Osteocyte (in vitro differentiated cells): ENCODE measurements around the gene ADGRL4. TPM values are rescaled to one million over a fixed set of nuclear protein-coding genes. Genes with fewer than 3 reads are reported as not detected.

Experiments used
- DNase-seq: peaks from one replicate; pipeline ENCODE4 v3.0.0; 2021; ENCODE audit warnings: mixed read lengths; ENCODE audit not compliant: unreplicated experiment; ENCODE audit errors: extremely low spot score
- H3K27ac Mint-ChIP-seq: one replicate; pipeline ENCODE4 v1.8.0; 2021; ENCODE audit warnings: mild to moderate bottlenecking, mixed read lengths; ENCODE audit not compliant: unreplicated experiment
- H3K27me3 Mint-ChIP-seq: one replicate; pipeline ENCODE4 v1.8.0; 2021; ENCODE audit warnings: mixed read lengths; ENCODE audit not compliant: unreplicated experiment
- H3K36me3 Mint-ChIP-seq: one replicate; pipeline ENCODE4 v1.8.0; 2021; ENCODE audit warnings: mixed read lengths; ENCODE audit not compliant: unreplicated experiment
- H3K4me1 Mint-ChIP-seq: one replicate; pipeline ENCODE4 v1.8.0; 2021; ENCODE audit warnings: mixed read lengths; ENCODE audit not compliant: unreplicated experiment
- H3K4me3 Mint-ChIP-seq: one replicate; pipeline ENCODE4 v1.8.0; 2021; ENCODE audit warnings: mild to moderate bottlenecking, moderate library complexity, mixed read lengths; ENCODE audit not compliant: unreplicated experiment
- H3K9me3 Mint-ChIP-seq: one replicate; pipeline ENCODE4 v1.8.0; 2021; ENCODE audit warnings: mixed read lengths; ENCODE audit not compliant: unreplicated experiment
- total RNA-seq: library from RNA; stranded (reverse); gene quantifications from 2 replicates; pipeline ENCODE4 v1.2.1, GENCODE V29; 2021
- TF ChIP-seq, protein P1 (sequence below): fragments of 200-600 bp; sonication (generic); IDR thresholded peaks from 2 replicates; pipeline ENCODE4 v1.5.0; 2021; ENCODE audit warnings: antibody characterized with exemption, mild to moderate bottlenecking, moderate library complexity

ADGRL4 gene
- total RNA-seq, 1 donor from 2014 or later: 9.5 TPM

DNA sequence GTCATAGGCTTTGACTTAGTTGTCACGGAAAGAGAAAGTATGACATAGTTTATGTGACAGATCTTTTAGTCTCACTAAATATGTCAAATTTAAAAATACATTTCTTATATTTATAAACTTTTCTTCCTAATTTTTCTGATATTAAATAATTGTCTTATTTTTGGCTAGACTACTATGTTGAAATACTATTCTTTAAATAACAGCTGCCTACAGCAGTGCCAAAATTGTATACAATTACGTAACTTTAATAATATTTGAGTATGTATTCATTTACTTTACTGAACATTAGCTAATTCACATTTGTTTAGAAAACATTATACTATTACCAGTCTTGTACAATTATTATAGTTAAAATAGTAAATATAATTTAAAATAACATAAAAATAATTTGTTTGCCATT is 137.4 kb downstream of the ADGRL4 start:
- H3K27me3 Mint-ChIP-seq: no peaks in the 10 kb centered on the region
- H3K4me1 Mint-ChIP-seq: peaks cover 3% of the 10 kb centered on the region
- H3K27ac Mint-ChIP-seq: no peak overlapping the region
- no peaks in the 10 kb centered on the region for H3K36me3 Mint-ChIP-seq
- DNase-seq: no peak
- TF ChIP-seq, protein P1, sequence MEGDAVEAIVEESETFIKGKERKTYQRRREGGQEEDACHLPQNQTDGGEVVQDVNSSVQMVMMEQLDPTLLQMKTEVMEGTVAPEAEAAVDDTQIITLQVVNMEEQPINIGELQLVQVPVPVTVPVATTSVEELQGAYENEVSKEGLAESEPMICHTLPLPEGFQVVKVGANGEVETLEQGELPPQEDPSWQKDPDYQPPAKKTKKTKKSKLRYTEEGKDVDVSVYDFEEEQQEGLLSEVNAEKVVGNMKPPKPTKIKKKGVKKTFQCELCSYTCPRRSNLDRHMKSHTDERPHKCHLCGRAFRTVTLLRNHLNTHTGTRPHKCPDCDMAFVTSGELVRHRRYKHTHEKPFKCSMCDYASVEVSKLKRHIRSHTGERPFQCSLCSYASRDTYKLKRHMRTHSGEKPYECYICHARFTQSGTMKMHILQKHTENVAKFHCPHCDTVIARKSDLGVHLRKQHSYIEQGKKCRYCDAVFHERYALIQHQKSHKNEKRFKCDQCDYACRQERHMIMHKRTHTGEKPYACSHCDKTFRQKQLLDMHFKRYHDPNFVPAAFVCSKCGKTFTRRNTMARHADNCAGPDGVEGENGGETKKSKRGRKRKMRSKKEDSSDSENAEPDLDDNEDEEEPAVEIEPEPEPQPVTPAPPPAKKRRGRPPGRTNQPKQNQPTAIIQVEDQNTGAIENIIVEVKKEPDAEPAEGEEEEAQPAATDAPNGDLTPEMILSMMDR: no peak
- peaks cover 15% of the 10 kb centered on the region for H3K9me3 Mint-ChIP-seq
- H3K4me3 Mint-ChIP-seq: no peak overlapping the region

DNA sequence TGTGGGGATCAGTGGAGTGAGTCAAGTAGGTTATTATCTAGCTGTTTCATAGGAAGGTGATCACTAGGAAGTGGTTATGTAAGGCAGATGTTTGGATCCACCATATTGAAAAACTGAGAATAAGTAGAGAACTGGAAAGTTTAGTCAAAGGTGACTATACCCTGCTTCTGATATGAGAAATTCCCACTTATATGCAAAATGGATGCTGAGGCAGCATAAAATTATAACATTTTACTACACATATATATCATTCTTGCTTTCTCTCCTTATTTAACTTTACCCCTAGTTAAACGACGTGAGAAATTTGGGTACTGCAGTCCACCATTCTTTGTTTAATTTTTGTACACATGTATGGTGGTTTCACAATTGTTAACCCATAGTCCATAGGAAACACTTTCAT is 142.4 kb downstream of the ADGRL4 start:
- H3K4me3 Mint-ChIP-seq: no peak overlapping the region
- DNase-seq: no peak
- no peaks in the 10 kb centered on the region for H3K4me1 Mint-ChIP-seq
- H3K9me3 Mint-ChIP-seq: peaks cover 12% of the 10 kb centered on the region
- H3K36me3 Mint-ChIP-seq: no peaks in the 10 kb centered on the region
- no peaks in the 10 kb centered on the region for H3K27me3 Mint-ChIP-seq
- TF ChIP-seq, protein P1: no peak
- H3K27ac Mint-ChIP-seq: no peak overlapping the region

DNA sequence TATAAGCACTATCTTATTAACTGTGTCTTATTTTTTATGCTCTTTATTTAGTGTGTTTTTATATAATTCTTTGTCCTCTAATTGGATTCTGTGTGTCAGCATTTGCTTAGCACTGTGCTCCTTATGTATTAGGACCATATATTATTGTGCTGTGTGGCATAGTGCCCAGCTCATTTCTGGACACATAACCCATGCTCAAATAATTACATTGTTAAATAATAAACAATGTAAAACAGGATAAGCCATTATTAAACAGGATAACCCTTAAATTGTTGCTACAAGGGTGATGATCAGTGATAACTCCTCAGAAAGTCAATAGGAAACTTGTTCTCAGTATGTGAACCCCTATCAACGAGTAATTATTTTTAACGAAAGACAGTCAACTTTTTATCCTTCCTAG is 150.4 kb downstream of the ADGRL4 start:
- DNase-seq: no peak
- Mint-ChIP-seq H3K4me3 (no peak overlapping the region), H3K4me1 (no peaks in the 10 kb centered on the region), H3K36me3 (peaks cover 3% of the 10 kb centered on the region), H3K27me3 (no peaks in the 10 kb centered on the region), H3K9me3 (peaks cover 13% of the 10 kb centered on the region), H3K27ac (no peak overlapping the region)
- TF ChIP-seq, protein P1: no peak

DNA sequence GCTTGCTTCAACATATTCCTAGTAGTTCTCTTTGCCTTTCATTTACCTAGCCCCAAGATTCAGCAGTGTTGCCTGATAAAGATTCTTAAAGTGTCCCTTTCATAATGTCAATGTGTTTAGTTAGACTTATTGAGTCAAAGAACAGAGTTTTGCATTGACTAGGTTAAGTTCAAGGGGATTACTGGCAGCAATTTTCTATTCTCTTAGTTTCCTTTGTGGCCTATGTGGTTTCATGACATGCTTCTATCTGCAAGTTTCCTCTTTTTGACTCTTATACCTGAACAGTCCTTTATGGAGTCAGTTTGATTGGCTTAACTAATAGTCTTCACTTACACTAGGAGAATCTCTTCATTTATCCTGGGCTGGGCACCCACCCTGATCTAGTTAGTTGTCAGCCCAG is 151.3 kb downstream of the ADGRL4 start:
- Mint-ChIP-seq H3K27me3 (no peaks in the 10 kb centered on the region), H3K27ac (no peak overlapping the region), H3K4me1 (no peaks in the 10 kb centered on the region), H3K9me3 (peaks cover 13% of the 10 kb centered on the region), H3K36me3 (peaks cover 3% of the 10 kb centered on the region), H3K4me3 (no peak overlapping the region)
- TF ChIP-seq, protein P1: no peak
- no peak for DNase-seq

DNA sequence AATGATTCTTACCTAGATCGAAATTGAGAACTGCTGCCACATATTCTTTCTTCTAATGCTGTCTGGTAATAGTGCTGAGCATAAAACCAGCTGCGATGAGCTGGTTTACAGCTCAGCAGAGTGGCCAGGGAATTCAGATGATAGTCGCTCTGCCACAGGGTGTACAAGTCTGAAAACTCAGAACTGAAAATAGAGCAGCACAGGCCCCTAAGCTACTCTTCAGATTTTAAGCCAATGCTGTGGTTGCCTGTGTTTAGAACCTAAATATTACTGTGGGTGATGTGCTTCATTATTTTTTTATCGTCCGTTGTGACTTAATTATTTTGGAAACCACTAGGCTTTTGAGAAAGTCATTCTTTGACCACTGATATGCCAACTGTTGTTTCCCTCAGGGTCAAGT is 152.0 kb downstream of the ADGRL4 start:
- TF ChIP-seq, protein P1: no peak
- H3K4me1 Mint-ChIP-seq: no peaks in the 10 kb centered on the region
- H3K4me3 Mint-ChIP-seq: no peak overlapping the region
- peaks cover 3% of the 10 kb centered on the region for H3K36me3 Mint-ChIP-seq
- peaks cover 10% of the 10 kb centered on the region for H3K9me3 Mint-ChIP-seq
- no peak overlapping the region for H3K27ac Mint-ChIP-seq
- DNase-seq: no peak
- H3K27me3 Mint-ChIP-seq: no peaks in the 10 kb centered on the region
